GM04503 (cell line): ENCODE results near the gene RRAS.
A peak's percentile ranks its signal among the peaks of the same experiment; 100 is the strongest.

Source experiments
- DNase-seq: peaks from one replicate; pipeline ENCODE4 v3.0.0-alpha.2; 2012; ENCODE audit warnings: low read depth

Gene RRAS

GRCh38 chr19:49640113-49640898 is at the start of gene RRAS:
RRAS (minus strand) TSS chr19:49640143; CDS start chr19:49640098, 45 bp downstream.
- peak; percentile 99 for DNase-seq

GRCh38 chr19:49689133-49690078 is 49.5 kb upstream of the RRAS start, which contains the start of gene ADM5:
ADM5 (plus strand) TSS chr19:49689594; CDS start chr19:49689838, 244 bp downstream.
- DNase-seq = no peak

GRCh38 chr19:49688531-49689132 is 48.7 kb upstream of the RRAS start:
- no peak for DNase-seq

GRCh38 chr19:49687566-49688316 is 47.8 kb upstream of the RRAS start:
- no peak for DNase-seq

GRCh38 chr19:49687150-49687549 is 47.2 kb upstream of the RRAS start:
- DNase-seq = no peak

GRCh38 chr19:49686503-49687088 is 46.7 kb upstream of the RRAS start:
- no peak for DNase-seq

- no peak for DNase-seq
Measured at GRCh38 chr19:49685845-49686332, 45.9 kb upstream of the RRAS start.

GRCh38 chr19:49684983-49685553 is 45.1 kb upstream of the RRAS start:
- no peak for DNase-seq

- no peak for DNase-seq
Measured at GRCh38 chr19:49684251-49684982, 44.5 kb upstream of the RRAS start.

GRCh38 chr19:49683814-49684250 is 43.9 kb upstream of the RRAS start:
- DNase-seq = no peak

GRCh38 chr19:49682274-49682673 is 42.3 kb upstream of the RRAS start:
- DNase-seq = no peak

- no peak for DNase-seq
Measured at GRCh38 chr19:49681830-49682229, 41.9 kb upstream of the RRAS start.

- DNase-seq = no peak
Measured at GRCh38 chr19:49680421-49681351, 40.7 kb upstream of the RRAS start.

- no peak for DNase-seq
Measured at GRCh38 chr19:49679771-49680413, 39.9 kb upstream of the RRAS start.

- no peak for DNase-seq
Measured at GRCh38 chr19:49678985-49679770, 39.2 kb upstream of the RRAS start.

GRCh38 chr19:49677901-49678674 is 38.1 kb upstream of the RRAS start:
- DNase-seq = no peak
